Activated CD8-positive, alpha-beta memory T cell treated with anti-CD3 and anti-CD28 coated beads for 1 hour (primary cell): ENCODE results near the gene PDCD5.
"Not testable (repeated sequence)": the region's sequence is repeated elsewhere in the genome, so short reads cannot be mapped to it uniquely, and the experiment has no call there.

Experiments used
- DNase-seq, 2 donors: peaks; one replicate each; pipeline ENCODE4 v3.0.0-alpha.2; 2020; ENCODE audit warnings: low read depth in 1 of 2; ENCODE audit errors: extremely low read depth in 1 of 2

Gene PDCD5

DNA sequence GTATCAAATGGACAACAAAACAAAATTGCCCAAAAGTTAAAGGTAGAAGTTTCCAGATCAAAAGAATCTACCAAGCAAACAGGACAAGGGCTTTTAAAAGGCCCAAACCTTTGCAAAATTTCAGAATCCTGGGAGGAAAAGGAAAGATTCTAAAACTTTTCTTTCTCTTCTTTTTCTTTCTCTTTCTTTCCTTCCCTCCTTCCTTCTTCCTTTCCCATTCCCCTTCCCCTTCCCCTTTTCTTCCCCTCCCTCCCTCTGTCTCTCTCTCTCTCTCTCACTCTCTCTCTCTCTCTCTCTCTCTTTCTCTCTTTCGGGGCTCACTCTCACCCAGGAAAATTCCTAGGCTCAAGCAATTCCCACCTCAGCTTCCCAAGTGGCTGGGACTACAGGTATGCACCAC, 4.2 kb upstream of the PDCD5 start:
- no peak for DNase-seq

DNA sequence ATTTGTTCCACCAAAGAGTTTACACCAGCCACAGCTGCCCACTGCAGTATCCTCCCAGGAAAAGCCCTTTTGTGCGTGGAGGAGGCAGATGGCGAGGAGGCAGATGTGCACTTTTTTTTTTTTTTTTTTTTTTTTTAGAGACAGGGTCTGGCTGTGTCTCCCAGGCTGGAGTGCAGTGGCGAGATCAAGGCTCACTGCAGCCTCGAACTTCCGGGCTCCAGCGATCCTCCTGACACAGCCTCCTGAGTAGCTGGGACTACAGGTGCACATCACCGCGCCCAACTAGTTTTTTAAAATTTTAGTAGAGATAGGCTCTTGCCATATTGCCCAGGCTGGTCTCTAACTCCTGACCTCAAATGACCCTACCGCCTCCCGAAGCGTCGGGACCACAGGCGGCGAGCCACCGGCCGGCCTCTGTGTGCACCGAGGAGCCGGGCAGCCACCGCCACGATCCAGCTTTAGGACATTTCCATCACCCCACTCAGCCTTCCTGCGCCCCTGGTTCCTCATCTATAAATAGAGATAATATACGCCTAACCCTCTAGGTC, 563 bp upstream of the PDCD5 start:
- no peak for DNase-seq

DNA sequence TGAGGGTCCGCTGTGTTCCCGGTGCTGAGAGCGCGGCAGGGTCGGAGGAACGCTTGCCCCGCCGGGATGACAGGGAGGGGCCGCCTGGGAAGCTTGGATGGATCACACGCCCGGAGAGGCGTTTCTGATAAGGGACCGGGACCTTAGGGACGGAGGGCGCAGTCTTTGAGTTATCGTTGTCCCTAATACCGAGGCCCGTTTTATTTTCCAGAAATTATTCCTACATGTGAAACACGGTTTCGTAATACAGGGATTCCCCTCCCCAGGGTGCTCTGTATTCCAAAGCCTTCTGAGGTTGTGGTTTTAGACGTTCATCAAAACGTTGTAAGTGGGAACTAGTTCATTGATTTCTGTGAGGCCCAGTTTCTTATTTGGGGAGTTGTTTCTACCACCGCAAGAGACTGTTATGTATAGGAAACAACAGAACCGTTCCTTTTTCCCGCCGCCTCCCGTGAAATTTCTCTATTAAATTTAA, 752 bp downstream of the PDCD5 start:
- no peak for DNase-seq

DNA sequence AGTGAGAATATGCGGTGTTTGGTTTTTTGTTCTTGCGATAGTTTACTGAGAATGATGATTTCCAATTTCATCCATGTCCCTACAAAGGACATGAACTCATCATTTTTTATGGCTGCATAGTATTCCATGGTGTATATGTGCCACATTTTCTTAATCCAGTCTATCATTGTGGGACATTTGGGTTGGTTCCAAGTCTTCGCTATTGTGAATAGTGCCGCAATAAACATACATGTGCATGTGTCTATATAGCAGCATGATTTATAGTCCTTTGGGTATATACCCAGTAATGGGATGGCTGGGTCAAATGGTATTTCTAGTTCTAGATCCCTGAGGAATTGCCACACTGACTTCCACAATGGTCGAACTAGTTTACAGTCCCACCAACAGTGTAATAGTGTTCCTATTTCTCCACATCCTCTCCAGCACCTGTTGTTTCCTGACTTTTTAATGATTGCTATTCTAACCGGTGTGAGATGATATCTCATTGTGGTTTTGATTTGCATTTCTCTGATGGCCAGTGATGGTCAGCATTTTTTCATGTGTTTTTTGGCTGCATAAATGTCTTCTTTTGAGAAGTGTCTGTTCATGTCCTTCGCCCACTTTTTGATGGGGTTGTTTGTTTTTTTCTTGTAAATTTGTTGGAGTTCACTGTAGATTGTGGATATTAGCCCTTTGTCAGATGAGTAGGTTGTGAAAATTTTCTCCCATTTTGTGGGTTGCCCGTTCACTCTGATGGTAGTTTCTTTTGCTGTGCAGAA, 6.9 kb downstream of the PDCD5 start:
- not testable (repeated sequence) for DNase-seq

DNA sequence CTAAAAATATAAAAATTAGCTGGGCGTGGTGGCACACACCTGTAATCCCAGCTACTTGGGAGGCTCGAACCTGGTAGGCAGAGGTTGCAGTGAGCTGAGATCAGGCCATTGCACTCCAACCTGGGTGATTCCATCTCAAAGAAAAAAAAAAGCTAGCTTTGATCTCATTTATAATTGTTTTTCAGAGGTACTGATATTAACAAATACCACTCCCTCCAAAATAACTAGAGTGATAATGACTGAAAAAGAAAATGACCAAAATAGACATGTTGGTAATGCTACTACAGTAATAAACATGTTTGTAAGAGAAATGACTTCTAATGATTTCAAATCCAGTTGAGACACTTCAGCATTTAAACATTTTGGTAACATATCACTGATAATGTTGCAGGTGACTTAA, 13.0 kb downstream of the PDCD5 start:
- no peak for DNase-seq

DNA sequence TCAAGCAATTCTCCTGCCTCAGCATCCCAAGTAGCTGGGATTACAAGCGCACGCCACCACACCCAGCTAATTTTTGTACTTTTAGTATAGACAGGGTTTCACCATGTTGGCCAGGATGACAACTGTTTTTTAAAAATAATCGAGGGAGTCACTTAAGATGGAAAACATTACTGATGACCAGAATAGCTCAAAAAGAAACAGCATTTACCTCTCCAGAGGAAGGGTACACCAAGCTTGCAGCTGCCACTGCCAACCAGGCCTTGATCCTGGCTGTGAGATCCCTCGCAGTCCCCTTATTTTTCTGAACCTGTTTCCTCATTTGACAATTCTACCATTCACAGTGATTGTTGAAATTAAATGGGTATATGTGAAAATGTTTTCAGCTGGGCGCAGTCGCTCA, 14.5 kb downstream of the PDCD5 start:
- no peak for DNase-seq

DNA sequence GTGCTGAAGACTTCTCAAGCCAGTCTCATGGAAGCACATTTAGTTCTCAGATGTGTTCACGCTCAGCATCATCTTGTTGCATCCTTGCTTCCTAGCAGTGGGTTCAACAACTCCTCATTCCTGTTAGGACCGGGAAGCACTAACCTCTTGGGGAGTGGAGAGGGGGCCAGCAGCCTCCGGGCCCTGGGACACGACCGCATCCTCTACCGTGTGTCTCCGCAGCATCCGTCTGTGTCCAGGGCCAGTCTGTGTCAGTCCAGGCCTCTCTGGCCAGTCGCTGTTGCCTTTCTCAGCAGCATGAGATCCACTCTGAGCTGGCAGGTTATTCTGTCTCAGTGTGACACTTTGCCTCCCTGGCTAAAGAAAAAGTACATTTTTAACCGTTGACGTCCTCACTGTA, 17.0 kb downstream of the PDCD5 start:
- DNase-seq, result no peak

DNA sequence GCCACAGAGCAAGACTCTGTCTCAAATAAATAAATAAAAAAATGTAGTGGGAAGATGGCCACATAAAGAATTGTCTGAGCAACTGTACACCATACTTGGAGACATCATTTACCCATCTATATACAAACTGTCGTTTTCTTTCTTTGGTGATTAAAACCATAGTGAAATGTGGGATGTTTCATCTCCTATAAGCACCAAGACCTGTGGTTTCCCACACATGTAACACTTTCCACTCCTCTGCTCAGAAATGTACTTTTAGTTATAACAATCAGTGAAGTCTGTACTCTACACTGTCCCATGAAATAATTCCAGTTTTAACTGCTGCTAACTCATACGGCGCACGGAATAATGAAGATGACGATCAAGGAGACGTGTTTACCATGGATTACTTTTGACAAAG, 18.3 kb downstream of the PDCD5 start:
- no peak for DNase-seq

DNA sequence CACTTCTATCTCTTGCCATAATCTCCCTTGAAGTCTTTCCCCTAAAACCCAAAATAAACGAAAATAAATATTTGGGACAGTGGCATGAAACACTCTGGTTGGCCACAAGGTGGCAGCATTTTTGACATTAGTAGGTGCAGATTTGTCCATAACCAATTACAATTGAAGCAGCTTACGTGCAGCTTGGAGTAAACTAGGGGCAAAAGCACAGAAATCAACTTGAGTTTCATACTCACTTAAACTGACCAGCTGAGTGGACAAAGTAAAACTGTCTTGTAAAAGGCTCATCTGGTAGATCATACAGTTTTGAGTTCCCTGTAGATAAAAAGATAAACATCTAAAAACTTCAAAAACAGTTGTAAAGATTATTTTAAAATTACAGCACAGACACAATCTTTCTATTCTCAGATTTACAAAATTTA, 18.8 kb downstream of the PDCD5 start:
- peak in 1 of 2 donors; percentile 24 for DNase-seq

DNA sequence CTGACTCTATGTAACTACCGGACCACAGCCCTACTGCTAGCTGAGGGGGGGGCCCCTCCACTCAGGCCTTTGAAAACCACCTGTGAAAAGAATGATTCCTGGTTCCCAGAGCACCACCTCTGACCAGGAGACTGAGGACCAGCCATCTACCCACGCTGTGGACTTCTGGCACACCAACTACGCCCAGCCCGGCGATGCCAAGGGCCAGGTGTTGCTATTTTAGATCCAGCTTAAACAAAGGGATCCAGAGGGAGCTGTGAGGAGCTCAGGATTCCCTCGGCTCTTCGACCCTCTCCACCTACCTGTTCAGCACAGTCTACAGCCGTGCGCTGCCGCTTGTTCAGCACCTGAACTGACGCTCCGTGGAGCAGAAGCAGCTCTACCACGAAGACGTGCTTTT, 23.0 kb downstream of the PDCD5 start:
- DNase-seq, result no peak

DNA sequence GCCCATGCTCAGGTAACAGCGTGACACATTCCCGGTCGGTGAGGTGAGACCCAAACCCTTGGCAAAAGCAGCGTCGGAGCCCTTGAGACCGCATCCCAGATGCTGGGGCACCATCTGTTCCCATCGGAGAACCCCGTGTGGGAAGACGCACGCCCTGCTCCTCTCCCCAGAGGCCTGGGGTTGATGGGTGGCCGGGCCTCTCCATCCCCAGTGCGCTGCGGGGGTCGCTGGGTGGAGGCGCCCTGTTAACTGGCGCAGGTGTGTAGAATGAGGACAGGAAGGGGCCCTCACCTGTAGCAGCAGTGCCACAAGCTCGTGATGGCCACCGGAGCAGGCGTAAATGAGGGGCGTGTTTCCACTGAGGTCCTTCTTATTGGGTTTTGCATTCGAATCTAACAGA, 24.6 kb downstream of the PDCD5 start:
- no peak for DNase-seq

DNA sequence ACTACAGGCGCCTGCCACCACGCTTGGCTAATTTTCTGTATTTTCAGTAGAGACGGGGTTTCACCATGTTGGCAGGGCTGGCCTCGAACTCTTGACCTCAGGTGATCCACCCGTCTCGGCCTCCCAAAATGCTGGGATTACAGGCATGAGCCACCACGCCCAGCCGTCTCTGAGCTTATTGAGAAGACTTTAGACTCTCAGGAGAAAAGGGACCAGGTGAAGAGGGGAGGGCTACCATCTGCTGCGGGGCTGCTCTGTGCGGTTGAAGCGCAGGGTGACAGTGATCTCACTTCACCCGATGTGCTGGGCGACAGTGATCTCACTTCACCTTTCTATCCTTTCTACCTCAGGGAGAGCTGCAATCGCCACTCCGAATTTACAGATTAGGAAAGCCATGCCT, 25.3 kb downstream of the PDCD5 start:
- no peak for DNase-seq

DNA sequence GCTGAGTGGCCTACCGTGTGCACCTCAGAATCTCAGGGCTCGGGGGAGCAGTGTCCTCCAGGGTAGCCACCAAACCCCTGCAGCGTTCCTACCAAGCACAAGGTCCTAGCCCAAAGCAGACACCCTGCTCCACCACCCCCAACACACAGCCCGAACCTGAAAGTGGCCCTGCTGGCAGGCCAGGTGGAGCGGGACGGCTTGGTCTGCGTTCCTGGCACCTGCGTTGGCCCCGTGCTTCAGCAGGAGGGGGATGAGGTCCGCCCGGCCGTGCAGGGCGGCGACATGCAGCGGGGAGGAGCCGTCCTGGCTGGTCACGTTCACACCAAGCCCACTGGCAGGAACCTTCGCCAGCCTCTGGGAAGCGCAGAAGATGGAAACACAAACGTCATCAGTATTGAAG, 26.5 kb downstream of the PDCD5 start:
- DNase-seq, result no peak

DNA sequence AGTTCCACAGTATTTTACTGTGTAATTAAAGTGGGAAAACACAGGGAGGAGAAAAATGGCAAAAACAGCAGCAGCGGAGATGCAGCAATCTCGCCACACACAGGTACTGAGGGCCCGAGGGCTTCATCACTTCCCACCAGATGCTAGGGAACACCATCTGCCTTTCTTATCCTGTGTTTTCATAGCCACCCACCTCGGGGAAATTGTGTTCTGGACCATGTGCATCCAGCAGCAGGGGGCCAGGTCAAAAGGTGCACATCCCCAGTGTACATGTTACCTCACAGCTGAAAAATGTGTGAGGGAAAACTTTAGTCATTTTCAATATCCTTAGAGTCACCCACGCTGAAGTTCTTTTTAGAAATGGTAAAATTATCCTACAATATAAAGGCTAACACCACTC, 30.2 kb downstream of the PDCD5 start:
- no peak for DNase-seq

DNA sequence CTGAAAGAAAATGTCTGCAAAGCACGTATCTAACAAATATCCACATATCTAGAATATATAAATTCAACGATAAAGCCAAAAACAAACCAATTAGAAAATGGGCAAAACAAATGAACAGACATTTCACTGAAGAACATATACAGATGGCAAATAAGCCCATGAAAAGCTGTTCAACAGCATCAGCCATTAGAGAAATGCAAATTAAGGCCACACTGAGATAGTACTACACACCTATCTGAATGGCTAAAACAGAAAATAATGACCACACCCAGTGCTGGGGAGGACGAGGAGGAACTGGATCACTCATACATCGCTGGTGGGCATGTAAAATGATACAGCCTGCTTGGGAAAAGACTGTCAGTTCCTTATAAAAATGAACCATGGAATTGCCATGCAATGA, 32.0 kb downstream of the PDCD5 start:
- no peak for DNase-seq

DNA sequence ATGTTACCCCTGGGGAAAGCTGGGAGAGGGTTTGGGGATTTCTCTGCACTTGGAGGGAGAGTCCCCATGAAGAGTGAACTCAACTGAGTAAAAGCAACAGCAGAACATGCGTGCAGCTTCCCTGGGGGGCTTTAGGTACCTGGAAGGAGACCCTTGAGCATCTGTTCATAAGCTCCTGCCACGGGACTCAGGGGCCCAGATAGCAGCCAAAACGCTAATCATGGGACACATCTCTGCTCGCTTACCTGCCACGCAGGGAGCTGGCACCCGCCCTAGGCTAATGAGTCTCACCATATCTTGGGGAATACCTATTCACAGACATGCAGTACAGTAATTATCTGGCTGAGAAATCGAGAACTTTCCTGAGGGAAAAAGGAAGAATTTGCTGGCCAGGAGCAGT, 33.9 kb downstream of the PDCD5 start:
- DNase-seq, result no peak

DNA sequence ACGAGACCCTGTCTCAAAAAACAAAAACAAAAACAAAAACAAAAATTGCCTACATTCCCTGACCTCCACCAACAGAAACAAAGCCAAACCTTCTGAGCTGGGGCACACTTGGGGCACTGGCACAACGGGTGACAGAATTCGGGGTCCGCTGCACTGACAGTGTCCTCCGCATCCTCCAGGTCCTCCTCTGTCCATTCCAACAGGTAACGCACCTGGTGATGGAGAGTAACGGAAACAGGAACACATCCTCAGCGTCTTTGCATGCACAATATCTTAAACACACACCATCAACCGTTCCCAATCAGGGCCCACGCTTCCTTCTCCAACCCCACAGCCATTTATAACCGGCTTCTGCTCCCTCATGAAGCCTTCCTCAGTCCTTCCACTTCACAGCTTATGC, 34.6 kb downstream of the PDCD5 start:
- no peak for DNase-seq

DNA sequence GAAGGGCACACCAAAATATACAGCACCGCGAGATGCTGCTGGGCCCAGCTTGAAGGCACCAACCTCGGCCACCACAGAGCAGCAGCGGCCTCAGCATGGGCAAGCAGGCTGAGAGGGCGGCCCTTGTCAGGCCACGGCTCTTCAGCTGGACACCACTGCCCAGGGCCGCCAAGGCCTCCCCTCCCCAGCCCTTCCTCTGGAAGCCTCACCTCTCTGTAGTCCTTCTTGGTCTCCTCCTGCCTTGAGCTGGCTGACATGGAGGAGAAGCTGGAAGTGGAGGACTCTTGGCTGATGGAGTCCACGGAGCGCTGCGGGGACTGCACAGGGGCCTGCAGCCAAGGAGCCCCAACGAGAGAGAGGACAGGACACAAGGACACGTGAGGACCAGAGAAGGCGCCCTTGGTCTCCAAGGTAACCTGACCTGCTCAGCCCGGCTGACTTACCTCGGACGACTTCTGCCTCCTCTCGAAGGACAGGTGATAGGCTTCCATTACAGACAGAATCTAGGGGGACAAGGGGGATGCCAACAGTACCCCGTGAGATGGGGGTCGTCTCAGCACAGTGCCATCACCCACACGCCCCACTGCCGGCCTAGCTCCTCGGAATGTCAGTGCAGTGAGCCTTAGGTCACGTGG, 38.2 kb downstream of the PDCD5 start:
- DNase-seq, result no peak

DNA sequence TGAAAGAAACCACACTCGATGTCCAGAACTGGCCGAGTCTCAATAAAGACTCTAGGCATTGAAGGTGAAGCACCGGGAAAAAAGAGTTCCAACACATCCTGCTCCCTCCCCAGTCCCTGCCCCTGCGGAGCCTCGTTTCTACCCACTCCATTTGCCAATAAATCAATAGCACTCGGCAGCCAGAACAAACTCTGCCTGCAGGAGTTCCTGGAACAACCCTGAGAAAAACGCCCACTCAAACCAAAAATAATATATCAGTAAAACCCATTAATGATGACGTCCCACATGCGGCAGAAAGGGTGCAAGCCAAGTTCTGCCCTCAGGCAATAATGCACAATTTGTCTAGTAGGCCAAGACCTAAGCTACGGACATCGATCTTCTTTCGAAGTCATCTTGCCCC, 41.0 kb downstream of the PDCD5 start:
- no peak for DNase-seq

DNA sequence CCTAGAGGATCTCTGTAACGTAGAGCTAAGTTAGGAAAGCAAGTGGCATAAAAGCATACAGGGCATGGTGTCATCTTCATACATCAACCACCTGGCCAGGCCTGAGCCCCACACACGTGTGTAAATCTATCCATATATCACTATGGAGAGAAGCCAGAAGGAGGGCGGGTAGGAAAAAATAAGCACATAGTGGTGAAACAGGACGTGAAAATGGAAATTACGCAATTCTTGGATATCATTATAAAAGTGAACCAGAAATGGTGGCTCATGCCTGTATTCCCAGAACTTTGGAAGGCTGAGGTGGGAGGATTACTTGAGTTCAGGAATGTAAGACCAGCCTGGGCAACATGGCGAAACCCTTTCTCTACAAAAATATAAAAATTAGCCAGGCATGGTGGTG, 43.4 kb downstream of the PDCD5 start:
- no peak for DNase-seq

DNA sequence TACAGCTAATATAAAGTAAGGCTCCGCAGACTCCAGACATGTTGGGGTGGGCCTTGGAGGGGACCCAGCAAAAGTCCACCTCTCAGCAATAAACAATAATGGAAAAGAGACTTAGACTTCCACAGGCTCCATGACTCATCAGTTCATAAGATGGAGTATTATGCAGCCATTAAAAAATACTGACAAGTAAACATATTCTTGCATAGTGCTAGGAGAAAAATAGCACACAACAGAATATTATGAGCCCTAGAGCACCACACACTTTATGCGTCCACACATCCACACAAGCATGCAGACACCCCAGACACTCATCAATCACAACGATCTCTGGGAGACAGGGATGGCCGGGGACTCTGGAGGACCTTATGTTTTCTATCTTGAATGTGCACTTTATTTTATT, 46.0 kb downstream of the PDCD5 start:
- DNase-seq, result no peak

DNA sequence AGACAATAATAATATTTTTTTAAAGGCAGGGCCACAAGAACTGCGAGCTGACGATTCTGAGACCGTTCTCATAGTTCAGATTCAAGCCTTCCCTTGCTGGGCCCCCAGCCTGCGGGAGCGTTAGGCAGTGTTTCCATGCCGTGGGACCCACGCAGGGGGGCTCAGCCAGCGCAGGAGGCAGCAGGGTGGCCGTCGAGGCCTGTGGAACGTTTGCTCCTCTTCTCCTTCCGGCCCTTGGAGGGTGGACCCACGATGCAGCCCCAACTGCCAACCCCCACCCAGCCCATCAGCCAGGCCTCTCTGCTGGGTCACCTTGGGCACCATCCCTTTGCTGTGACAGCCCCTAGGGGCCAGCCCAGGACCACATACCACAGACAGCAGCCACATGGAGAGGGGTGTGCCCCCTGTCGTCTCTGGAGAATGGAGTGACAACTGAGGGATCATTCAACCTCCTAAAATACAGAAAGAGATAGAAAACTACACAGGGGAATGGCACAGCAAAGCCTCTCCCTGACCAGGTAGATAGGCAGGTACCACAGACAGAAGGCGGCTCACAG, 46.8 kb downstream of the PDCD5 start:
- DNase-seq, result no peak
